HEK293 (cell line): ENCODE data around the gene PNPLA3.
A peak's percentile ranks its signal among the peaks of the same experiment; 100 is the strongest.

Experiments used
- CTCF ChIA-PET: fragments of 350-600 bp; formaldehyde crosslinking; extraction: SDS; loops from one replicate; lab custom pipeline; 2021; ENCODE audit warnings: antibody characterized with exemption; lab: Yijun Ruan, JAX
- POLR2A ChIA-PET: fragments of 300-600 bp; formaldehyde crosslinking; extraction: SDS; loops from one replicate; lab custom pipeline; 2020; ENCODE audit warnings: antibody characterized with exemption, inconsistent platforms; lab: Yijun Ruan, JAX
- H3K27ac ChIP-seq: fragments of 200-500 bp; sonication (Bioruptor generic); 2 replicates; pipeline ENCODE4 v1.5.1; 2014; ENCODE audit warnings: low read depth, low read length, control low read depth, inconsistent platforms; ENCODE audit errors: extremely low read depth
- H3K36me3 ChIP-seq, 2 experiments: fragments of 200-500 bp in 1 of 2; sonication (Bioruptor generic) in 1 of 2; 1 replicate in 1 of 2; 2 replicates in 1 of 2; pipeline ENCODE4 v1.5.1; 2014 to 2017; ENCODE audit warnings: inconsistent platforms in 2 of 2, low read length in 2 of 2; ENCODE audit not compliant: control insufficient read depth in 2 of 2, insufficient read depth in 1 of 2
- H3K4me1 ChIP-seq: fragments of 200-500 bp; sonication (Bioruptor generic); 2 replicates; pipeline ENCODE4 v1.5.1; 2014; ENCODE audit warnings: mild to moderate bottlenecking, low read length, inconsistent platforms; ENCODE audit not compliant: control insufficient read depth, insufficient read depth
- H3K4me3 ChIP-seq: 2 replicates; pipeline ENCODE4 v1.5.1; 2011; ENCODE audit warnings: low read depth, mild to moderate bottlenecking, control low read depth, low read length, moderate library complexity
- H3K9me3 ChIP-seq: fragments of 200-500 bp; sonication (Bioruptor generic); 2 replicates; pipeline ENCODE4 v1.5.1; 2014; ENCODE audit warnings: low read depth, low read length, inconsistent platforms; ENCODE audit not compliant: control insufficient read depth, insufficient read depth
- AEBP2 ChIP-seq: fragments of 450-650 bp; formaldehyde crosslinking; IDR thresholded peaks from 2 replicates; pipeline ENCODE4 v1.5.1; 2016; ENCODE audit warnings: missing biosample characterization, missing genetic modification characterization, borderline replicate concordance
- GFI1B ChIP-seq: fragments of 450-650 bp; formaldehyde crosslinking; IDR thresholded peaks from 2 replicates; pipeline ENCODE4 v1.5.1; 2016; ENCODE audit warnings: missing biosample characterization, missing genetic modification characterization
- PRDM10 ChIP-seq: fragments of 450-650 bp; formaldehyde crosslinking; IDR thresholded peaks from 2 replicates; pipeline ENCODE4 v1.5.1; 2016; ENCODE audit warnings: missing biosample characterization, missing genetic modification characterization
- PRDM6 ChIP-seq: fragments of 450-650 bp; formaldehyde crosslinking; IDR thresholded peaks from 2 replicates; pipeline ENCODE4 v1.5.1; 2017; ENCODE audit warnings: missing biosample characterization, missing genetic modification characterization
- ZBTB26 ChIP-seq: fragments of 450-650 bp; formaldehyde crosslinking; optimal IDR thresholded peaks from 2 replicates; pipeline ENCODE3; 2016; ENCODE audit warnings: missing biosample characterization, mild to moderate bottlenecking, missing genetic modification characterization
- ZFP69B ChIP-seq: fragments of 450-650 bp; formaldehyde crosslinking; IDR thresholded peaks from 2 replicates; pipeline ENCODE4 v1.5.1; 2016; ENCODE audit warnings: missing biosample characterization, missing genetic modification characterization
- ZNF114 ChIP-seq: fragments of 450-650 bp; formaldehyde crosslinking; IDR thresholded peaks from 2 replicates; pipeline ENCODE4 v1.5.0; 2017; ENCODE audit warnings: missing biosample characterization, missing genetic modification characterization
- ZNF133 ChIP-seq: fragments of 450-650 bp; formaldehyde crosslinking; IDR thresholded peaks from 2 replicates; pipeline ENCODE4 v1.5.1; 2016; ENCODE audit warnings: missing biosample characterization, missing genetic modification characterization
- ZNF140 ChIP-seq: fragments of 450-650 bp; formaldehyde crosslinking; IDR thresholded peaks from 2 replicates; pipeline ENCODE4 v1.5.1; 2016; ENCODE audit warnings: missing biosample characterization, missing genetic modification characterization
- ZNF362 ChIP-seq: fragments of 450-650 bp; formaldehyde crosslinking; IDR thresholded peaks from 2 replicates; pipeline ENCODE4 v1.5.1; 2016; ENCODE audit warnings: missing biosample characterization, missing genetic modification characterization
- ZNF514 ChIP-seq: fragments of 450-650 bp; formaldehyde crosslinking; IDR thresholded peaks from 2 replicates; pipeline ENCODE4 v1.5.1; 2016; ENCODE audit warnings: missing biosample characterization, missing genetic modification characterization
- ZNF548 ChIP-seq: fragments of 450-650 bp; formaldehyde crosslinking; IDR thresholded peaks from 2 replicates; pipeline ENCODE4 v1.5.1; 2016; ENCODE audit warnings: missing biosample characterization, missing genetic modification characterization
- ZNF571 ChIP-seq: fragments of 450-650 bp; formaldehyde crosslinking; IDR thresholded peaks from 2 replicates; pipeline ENCODE4 v1.5.0; 2017; ENCODE audit warnings: missing biosample characterization, missing genetic modification characterization
- ZNF596 ChIP-seq: fragments of 450-650 bp; IDR thresholded peaks from 2 replicates; pipeline ENCODE4 v1.5.0; 2018; ENCODE audit warnings: missing biosample characterization, mild to moderate bottlenecking, missing genetic modification characterization, moderate library complexity
- ZNF610 ChIP-seq: fragments of 450-650 bp; formaldehyde crosslinking; IDR thresholded peaks from 2 replicates; pipeline ENCODE4 v1.5.1; 2016; ENCODE audit warnings: missing biosample characterization, missing genetic modification characterization, borderline replicate concordance
- ZNF626 ChIP-seq: fragments of 450-650 bp; sonication (Bioruptor Pico); formaldehyde crosslinking; IDR thresholded peaks from 2 replicates; pipeline ENCODE4 v1.5.1; 2018; ENCODE audit warnings: missing biosample characterization, missing genetic modification characterization, inconsistent platforms
- ZNF792 ChIP-seq: fragments of 450-650 bp; formaldehyde crosslinking; IDR thresholded peaks from 2 replicates; pipeline ENCODE4 v1.5.1; 2016; ENCODE audit warnings: missing biosample characterization, missing genetic modification characterization
- ZNF830 ChIP-seq: fragments of 450-650 bp; IDR thresholded peaks from 2 replicates; pipeline ENCODE4 v1.5.0; 2018; ENCODE audit warnings: missing biosample characterization, missing genetic modification characterization, low read depth, mild to moderate bottlenecking, moderate library complexity
- ZNF837 ChIP-seq: fragments of 450-650 bp; formaldehyde crosslinking; IDR thresholded peaks from 2 replicates; pipeline ENCODE4 v1.5.1; 2016; ENCODE audit warnings: missing biosample characterization, missing genetic modification characterization
- ZSCAN16 ChIP-seq: fragments of 450-650 bp; formaldehyde crosslinking; IDR thresholded peaks from 2 replicates; pipeline ENCODE4 v1.5.1; 2016; ENCODE audit warnings: missing biosample characterization, missing genetic modification characterization
- ZSCAN23 ChIP-seq: fragments of 450-650 bp; formaldehyde crosslinking; IDR thresholded peaks from 2 replicates; pipeline ENCODE4 v1.5.1; 2016; ENCODE audit warnings: missing biosample characterization, missing genetic modification characterization

PNPLA3 gene

GRCh38 chr22:43926349-43926710 is 2.7 kb downstream of the PNPLA3 start (continued):
- no peak for TF ChIP-seq ZNF114

- H3K9me3 ChIP-seq = no peaks in the 10 kb centered on the region
- no peak overlapping the region for H3K4me3 ChIP-seq
- no peak overlapping the region for H3K27ac ChIP-seq
- CTCF ChIA-PET = interaction anchor here (0.8 to 8.8 kb wide), 2 partner anchors 16 to 22 kb away, joined by 3 to 60 read pairs; no protein-coding TSS in a partner anchor
- TF ChIP-seq PRDM10 (tag by site-specific recombination) (peak; percentile 62), ZNF837 (tag by site-specific recombination) (no peak)
- H3K4me1 ChIP-seq = no peaks in the 10 kb centered on the region; the same call in 1 of the 2 replicates
- H3K36me3 ChIP-seq = peaks cover 0 to 17% of the 10 kb centered on the region in 2 experiments; a peak in 2 of 3 replicates
- POLR2A ChIA-PET = interaction anchor here (2.3 kb wide), 1 partner anchor 17 kb away, joined by 4 read pairs; no protein-coding TSS in a partner anchor
Observed at GRCh38 chr22:43928468-43928867, 4.9 kb downstream of the PNPLA3 start.

- CTCF ChIA-PET = interaction anchor here (8.8 kb wide), 1 partner anchor 16 kb away, joined by 60 read pairs; no protein-coding TSS in a partner anchor
- no peak for TF ChIP-seq ZBTB26
- TF ChIP-seq PRDM6 (tag by site-specific recombination) = no peak
- TF ChIP-seq ZNF548 (tag by site-specific recombination) = no peak
- no peak for TF ChIP-seq ZSCAN23 (tag by site-specific recombination)
- no peak for TF ChIP-seq ZNF610 (tag by site-specific recombination)
- TF ChIP-seq ZNF830 (tag by site-specific recombination) = no peak
- no peak for TF ChIP-seq ZNF792 (tag by site-specific recombination)
- no peak for TF ChIP-seq ZSCAN16
- TF ChIP-seq ZFP69B (tag by site-specific recombination) = no peak
- TF ChIP-seq AEBP2 (tag by site-specific recombination) = no peak
- no peak for TF ChIP-seq ZNF133
- TF ChIP-seq GFI1B (tag by site-specific recombination) = no peak
- no peak for TF ChIP-seq ZNF362 (tag by site-specific recombination)
- TF ChIP-seq ZNF571 = no peak
- TF ChIP-seq ZNF514 (tag by site-specific recombination) = no peak
- no peak for TF ChIP-seq ZNF596
- no peak for TF ChIP-seq ZNF140 (tag by site-specific recombination)
- TF ChIP-seq ZNF626 (tag by site-specific recombination) = no peak
- TF ChIP-seq, all 188 proteins: peak for 0
- H3K9me3 ChIP-seq = no peaks in the 10 kb centered on the region
- H3K27ac ChIP-seq = no peak overlapping the region
- H3K4me3 ChIP-seq = no peak overlapping the region
- peaks cover 0 to 17% of the 10 kb centered on the region in 2 experiments; a peak in 2 of 3 replicates for H3K36me3 ChIP-seq
- POLR2A ChIA-PET = interaction anchor here (2.3 kb wide), 1 partner anchor 16 kb away, joined by 4 read pairs; no protein-coding TSS in a partner anchor
- no peaks in the 10 kb centered on the region; the same call in 1 of the 2 replicates for H3K4me1 ChIP-seq
Observed at GRCh38 chr22:43928908-43929307, 5.3 kb downstream of the PNPLA3 start.
